ENCODE results near the gene ADIG.

The ADIG gene

GRCh38 chr20:38583306-38583705 lies 2.3 kb downstream of the ADIG start:
- H3K4me3 ChIP-seq (ENCODE audit: low read depth, low read length): no peak overlapping the region
- TF ChIP-seq, protein P1, sequence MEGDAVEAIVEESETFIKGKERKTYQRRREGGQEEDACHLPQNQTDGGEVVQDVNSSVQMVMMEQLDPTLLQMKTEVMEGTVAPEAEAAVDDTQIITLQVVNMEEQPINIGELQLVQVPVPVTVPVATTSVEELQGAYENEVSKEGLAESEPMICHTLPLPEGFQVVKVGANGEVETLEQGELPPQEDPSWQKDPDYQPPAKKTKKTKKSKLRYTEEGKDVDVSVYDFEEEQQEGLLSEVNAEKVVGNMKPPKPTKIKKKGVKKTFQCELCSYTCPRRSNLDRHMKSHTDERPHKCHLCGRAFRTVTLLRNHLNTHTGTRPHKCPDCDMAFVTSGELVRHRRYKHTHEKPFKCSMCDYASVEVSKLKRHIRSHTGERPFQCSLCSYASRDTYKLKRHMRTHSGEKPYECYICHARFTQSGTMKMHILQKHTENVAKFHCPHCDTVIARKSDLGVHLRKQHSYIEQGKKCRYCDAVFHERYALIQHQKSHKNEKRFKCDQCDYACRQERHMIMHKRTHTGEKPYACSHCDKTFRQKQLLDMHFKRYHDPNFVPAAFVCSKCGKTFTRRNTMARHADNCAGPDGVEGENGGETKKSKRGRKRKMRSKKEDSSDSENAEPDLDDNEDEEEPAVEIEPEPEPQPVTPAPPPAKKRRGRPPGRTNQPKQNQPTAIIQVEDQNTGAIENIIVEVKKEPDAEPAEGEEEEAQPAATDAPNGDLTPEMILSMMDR (IDR thresholded peaks at IDR 0.05; ENCODE audit: low read depth, low read length): no peak
- no peak for DNase-seq (ENCODE audit: low read depth, low spot score)
- in situ Hi-C loops (cut with HindIII; ENCODE audit: low sequenced_read_pairs): no loop called here

DNA sequence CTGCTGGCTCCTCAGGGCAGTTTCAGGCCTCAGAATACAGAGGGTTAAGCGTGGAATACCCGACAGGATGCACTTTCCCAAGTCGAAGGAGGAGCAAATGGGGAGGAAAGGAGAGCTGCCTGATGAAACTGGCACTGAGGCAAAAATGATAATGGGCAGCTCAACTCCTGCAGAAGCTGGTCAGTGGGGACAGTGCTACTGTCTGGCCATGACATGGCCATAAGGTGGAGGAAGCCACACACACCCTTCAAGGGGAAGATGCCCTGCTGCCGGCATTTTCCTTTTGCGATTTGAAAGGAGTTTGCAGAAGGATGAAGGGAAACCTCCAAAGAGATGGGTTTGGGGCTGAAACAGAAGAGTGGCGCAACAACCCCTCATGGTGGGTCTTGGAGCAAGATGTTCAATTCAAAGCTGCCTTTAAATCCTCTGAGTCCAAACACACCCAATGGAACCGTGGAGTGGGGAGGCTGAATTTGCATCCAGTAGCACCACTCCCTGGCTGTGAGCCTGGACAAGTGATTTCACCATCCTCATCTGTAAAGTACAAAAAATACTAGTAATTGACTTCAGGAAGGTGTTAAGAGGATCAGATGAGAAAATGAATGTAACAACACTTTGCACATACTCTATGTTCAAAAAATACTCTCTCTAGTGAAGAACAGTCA lies 3.2 kb downstream of the ADIG start:
- TF ChIP-seq, protein P1 (IDR thresholded peaks at IDR 0.05; ENCODE audit: low read depth, low read length): no peak
- H3K4me3 ChIP-seq (ENCODE audit: low read depth, low read length): no peak overlapping the region
- DNase-seq (ENCODE audit: low read depth, low spot score): no peak
- in situ Hi-C loops (cut with HindIII; ENCODE audit: low sequenced_read_pairs): no loop called here

GRCh38 chr20:38585404-38586180 lies 4.6 kb downstream of the ADIG start:
- H3K4me3 ChIP-seq (ENCODE audit: low read depth, low read length): no peak overlapping the region
- DNase-seq (ENCODE audit: low read depth, low spot score): no peak
- in situ Hi-C loops (cut with HindIII; ENCODE audit: low sequenced_read_pairs): no loop called here
- TF ChIP-seq, protein P1 (IDR thresholded peaks at IDR 0.05; ENCODE audit: low read depth, low read length): no peak

- TF ChIP-seq, protein P1 (IDR thresholded peaks at IDR 0.05; ENCODE audit: low read depth, low read length): no peak
- no peak for DNase-seq (ENCODE audit: low read depth, low spot score)
- in situ Hi-C loops (cut with HindIII; ENCODE audit: low sequenced_read_pairs): no loop called here
- no peak overlapping the region for H3K4me3 ChIP-seq (ENCODE audit: low read depth, low read length)
Observed at GRCh38 chr20:38586181-38586525, 5.2 kb downstream of the ADIG start.

DNA sequence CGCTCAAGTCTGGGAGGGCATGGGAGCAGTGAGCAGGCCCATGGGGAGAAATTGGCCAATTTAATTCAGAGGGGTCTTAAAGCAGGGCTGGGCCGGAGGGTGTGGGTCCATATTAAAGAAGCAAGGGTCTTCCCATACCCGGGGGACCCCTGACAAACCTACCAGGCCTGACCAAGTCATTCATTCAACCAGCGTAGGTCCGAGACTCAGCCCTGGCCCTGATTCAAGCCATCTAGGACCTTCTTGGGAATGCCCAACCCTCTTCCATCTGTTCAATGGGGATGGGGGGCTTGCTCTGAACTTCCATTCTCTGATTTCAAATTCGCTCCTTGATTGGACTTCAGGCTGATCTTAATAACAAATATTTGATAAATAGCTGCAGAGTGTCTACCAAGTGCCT lies 7.3 kb downstream of the ADIG start:
- TF ChIP-seq, protein P1 (IDR thresholded peaks at IDR 0.05; ENCODE audit: low read depth, low read length): no peak
- H3K4me3 ChIP-seq (ENCODE audit: low read depth, low read length): no peak overlapping the region
- in situ Hi-C loops (cut with HindIII; ENCODE audit: low sequenced_read_pairs): no loop called here
- no peak for DNase-seq (ENCODE audit: low read depth, low spot score)

- in situ Hi-C loops (cut with HindIII; ENCODE audit: low sequenced_read_pairs): no loop called here
- TF ChIP-seq, protein P1 (IDR thresholded peaks at IDR 0.05; ENCODE audit: low read depth, low read length): no peak
- no peak overlapping the region for H3K4me3 ChIP-seq (ENCODE audit: low read depth, low read length)
- no peak for DNase-seq (ENCODE audit: low read depth, low spot score)
Observed at GRCh38 chr20:38589351-38589750, 8.4 kb downstream of the ADIG start.
